Right renal pelvis (tissue), 4 donors: ENCODE data around the gene LINC00237. TPM values are rescaled to one million over a fixed set of nuclear protein-coding genes. Genes with fewer than 3 reads are reported as not detected.

Experiments
- DNase-seq, 4 donors: peaks; one replicate each; pipeline ENCODE4 v3.0.0-alpha.2; 2013; ENCODE audit warnings: low read depth in 4 of 4, low spot score in 3 of 4, missing footprints in 1 of 4
- polyA plus RNA-seq, 4 donors: library from polyadenylated mRNA; unstranded; fragments of 120-200 nt; gene quantifications; one replicate each; pipeline ENCODE4 v1.2.1, GENCODE V29; 2013; ENCODE audit not compliant: insufficient read length in 4 of 4

The LINC00237 gene
- not detected for polyA plus RNA-seq

GRCh38 chr20:21106171-21107017 is at the start of gene LINC00237:
Gene LINC00237 (minus strand): TSS chr20:21106358.
- no peak for DNase-seq

GRCh38 chr20:21155268-21155667 is 49.1 kb upstream of the LINC00237 start:
- no peak for DNase-seq

- no peak for DNase-seq
These were observed 48.5 kb upstream of the LINC00237 start for GRCh38 chr20:21154692-21155091.

GRCh38 chr20:21151791-21152190 is 45.6 kb upstream of the LINC00237 start:
- DNase-seq: no peak

GRCh38 chr20:21149344-21149743 is 43.2 kb upstream of the LINC00237 start:
- DNase-seq: no peak

GRCh38 chr20:21147593-21147992 is 41.4 kb upstream of the LINC00237 start:
- no peak for DNase-seq

GRCh38 chr20:21146215-21146614 is 40.1 kb upstream of the LINC00237 start:
- no peak for DNase-seq

GRCh38 chr20:21145424-21145823 is 39.3 kb upstream of the LINC00237 start:
- DNase-seq: no peak

GRCh38 chr20:21143194-21143890 is 37.2 kb upstream of the LINC00237 start:
- no peak for DNase-seq

GRCh38 chr20:21141825-21142224 is 35.7 kb upstream of the LINC00237 start:
- DNase-seq: no peak

GRCh38 chr20:21139881-21140566 is 33.9 kb upstream of the LINC00237 start:
- no peak for DNase-seq

- DNase-seq: no peak
These were observed 30.9 kb upstream of the LINC00237 start for GRCh38 chr20:21137078-21137477.

- no peak for DNase-seq
These were observed 30.0 kb upstream of the LINC00237 start for GRCh38 chr20:21136015-21136732.

- DNase-seq: no peak
These were observed 28.8 kb upstream of the LINC00237 start for GRCh38 chr20:21134883-21135493.

GRCh38 chr20:21133917-21134622 is 27.9 kb upstream of the LINC00237 start:
- DNase-seq: no peak

- DNase-seq: no peak
These were observed 27.2 kb upstream of the LINC00237 start for GRCh38 chr20:21133404-21133803.

GRCh38 chr20:21129861-21130260 is 23.7 kb upstream of the LINC00237 start:
- DNase-seq: no peak

GRCh38 chr20:21127201-21127981 is 21.2 kb upstream of the LINC00237 start:
- no peak for DNase-seq

- no peak for DNase-seq
These were observed 20.4 kb upstream of the LINC00237 start for GRCh38 chr20:21126581-21126870.
